Type B pancreatic cell (in vitro differentiated cells): ENCODE data around the gene ANGPTL4. TPM values are rescaled to one million over a fixed set of nuclear protein-coding genes. Genes with fewer than 3 reads are reported as not detected.

Experiments used
- DNase-seq: peaks from one replicate; pipeline ENCODE4 v3.0.0; 2021; ENCODE audit warnings: mixed read lengths; ENCODE audit not compliant: unreplicated experiment; ENCODE audit errors: extremely low spot score
- H3K27ac Mint-ChIP-seq: 2 replicates; pipeline ENCODE4 v1.8.0; 2021; ENCODE audit warnings: mild to moderate bottlenecking, mixed read lengths
- H3K27me3 Mint-ChIP-seq: 2 replicates; pipeline ENCODE4 v1.8.0; 2021; ENCODE audit warnings: mixed read lengths
- H3K36me3 Mint-ChIP-seq: 2 replicates; pipeline ENCODE4 v1.8.0; 2021; ENCODE audit warnings: mixed read lengths
- H3K4me1 Mint-ChIP-seq: one replicate; pipeline ENCODE4 v1.8.0; 2021; ENCODE audit warnings: mixed read lengths; ENCODE audit not compliant: unreplicated experiment
- H3K4me3 Mint-ChIP-seq: 2 replicates; pipeline ENCODE4 v1.8.0; 2021; ENCODE audit warnings: mild to moderate bottlenecking, mixed read lengths
- H3K9me3 Mint-ChIP-seq: 2 replicates; pipeline ENCODE4 v1.8.0; 2021; ENCODE audit warnings: mixed read lengths
- CTCF ChIP-seq: fragments of 200-600 bp; sonication (generic); conservative IDR thresholded peaks from 2 replicates; pipeline ENCODE4 v1.5.0; 2021; ENCODE audit warnings: antibody characterized with exemption, mild to moderate bottlenecking
- total RNA-seq: library from RNA; stranded (reverse); gene quantifications from 2 replicates; pipeline ENCODE4 v1.2.1, GENCODE V29; 2021; ENCODE audit warnings: low replicate concordance

Gene ANGPTL4
- total RNA-seq, 1 donor from 2014 or later: 4.7 TPM

- H3K27ac Mint-ChIP-seq: peak overlapping the region; percentile 99
- H3K36me3 Mint-ChIP-seq: no peaks in the 10 kb centered on the region
- no peak for DNase-seq
- TF ChIP-seq CTCF: no peak
- no peaks in the 10 kb centered on the region for H3K27me3 Mint-ChIP-seq
- H3K9me3 Mint-ChIP-seq: no peaks in the 10 kb centered on the region
- H3K4me1 Mint-ChIP-seq: peaks cover 9% of the 10 kb centered on the region
- H3K4me3 Mint-ChIP-seq: peak overlapping the region; percentile 99
Measured at GRCh38 chr19:8320564-8321066, 43.3 kb upstream of the ANGPTL4 start.

- Mint-ChIP-seq H3K36me3 (no peaks in the 10 kb centered on the region), H3K27me3 (no peaks in the 10 kb centered on the region), H3K9me3 (no peaks in the 10 kb centered on the region), H3K27ac (peak within 1 kb of the TSS; percentile 99), H3K4me1 (peaks cover 9% of the 10 kb centered on the region), H3K4me3 (peak within 1 kb of the TSS; percentile 99)
- TF ChIP-seq CTCF: no peak
- peak; percentile 98 for DNase-seq
Measured at GRCh38 chr19:8321067-8321985, 42.6 kb upstream of the ANGPTL4 start, which contains the start of the genes NDUFA7 and RPS28. Gene NDUFA7 (minus strand): TSS chr19:8321375. CDS start chr19:8321358, 17 bp downstream. Gene RPS28 (plus strand): TSS chr19:8321496. CDS start chr19:8321531, 35 bp downstream.

- Mint-ChIP-seq H3K36me3 (no peaks in the 10 kb centered on the region), H3K4me1 (peaks cover 9% of the 10 kb centered on the region), H3K27me3 (peaks cover 5% of the 10 kb centered on the region), H3K9me3 (peaks cover 4% of the 10 kb centered on the region), H3K4me3 (peak overlapping the region; percentile 99), H3K27ac (peak overlapping the region; percentile 99)
- DNase-seq: no peak
- no peak for TF ChIP-seq CTCF
Measured at GRCh38 chr19:8321986-8322637, 41.8 kb upstream of the ANGPTL4 start.

- no peak for TF ChIP-seq CTCF
- no peaks in the 10 kb centered on the region for H3K36me3 Mint-ChIP-seq
- H3K4me3 Mint-ChIP-seq: peak overlapping the region; percentile 99
- peaks cover 9% of the 10 kb centered on the region for H3K4me1 Mint-ChIP-seq
- H3K27ac Mint-ChIP-seq: peak overlapping the region; percentile 99
- H3K9me3 Mint-ChIP-seq: peaks cover 4% of the 10 kb centered on the region
- peaks cover 9% of the 10 kb centered on the region for H3K27me3 Mint-ChIP-seq
- no peak for DNase-seq
Measured at GRCh38 chr19:8322638-8322997, 41.3 kb upstream of the ANGPTL4 start.

- no peak for TF ChIP-seq CTCF
- Mint-ChIP-seq H3K27me3 (peaks cover 21% of the 10 kb centered on the region), H3K9me3 (peaks cover 4% of the 10 kb centered on the region), H3K27ac (no peak overlapping the region), H3K4me1 (peaks cover 9% of the 10 kb centered on the region), H3K4me3 (peak overlapping the region; percentile 49), H3K36me3 (no peaks in the 10 kb centered on the region)
- no peak for DNase-seq
Measured at GRCh38 chr19:8323781-8324185, 40.2 kb upstream of the ANGPTL4 start.
